ENCODE measurements around the gene FOXC2.

DNA sequence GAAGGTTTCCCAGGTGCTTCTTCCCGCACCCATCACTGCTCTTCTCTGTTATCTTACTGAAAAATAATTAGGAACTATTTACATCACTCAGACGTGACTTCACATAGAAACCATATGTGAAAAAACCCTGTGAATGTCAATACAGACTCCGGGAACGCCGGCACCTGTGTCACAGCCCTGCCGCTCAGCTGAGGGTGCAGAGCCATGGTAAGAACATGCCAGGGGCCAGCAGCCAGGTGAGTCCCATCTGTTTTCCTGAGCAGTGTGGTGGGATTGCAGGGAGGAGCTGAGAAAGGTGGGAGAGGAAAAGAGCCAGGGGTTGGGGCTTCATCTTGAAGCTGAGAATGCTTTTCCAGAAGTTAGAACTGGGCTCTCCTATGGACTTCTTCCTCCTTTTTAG lies 42.6 kb upstream of the FOXC2 start:
- TF ChIP-seq POLR2A (IDR thresholded peaks at IDR 0.05; ENCODE audit: low read depth, low read length) (no peak), POLR2AphosphoS5 (IDR thresholded peaks at IDR 0.05; ENCODE audit: low read depth, low read length) (no peak), TAF1 (IDR thresholded peaks at IDR 0.05; ENCODE audit: borderline replicate concordance, low read depth, low read length) (no peak)
